Urothelium cell line (cell line): ENCODE data around the gene GGA1.

Experiments
- DNase-seq: peaks from one replicate; pipeline ENCODE4 v3.0.0; 2011; ENCODE audit warnings: low spot score, mixed read lengths
- FAIRE-seq: peaks from 2 replicates; lab custom pipeline; 2011; peaks lifted over from hg19 to GRCh38; lab: Jason Lieb, UNC

GGA1 gene

GRCh38 chr22:37608477-37609239 lies at the start of gene GGA1:
GGA1 (plus strand) TSS chr22:37608834; CDS start chr22:37608861, 27 bp downstream.
- peak; percentile 73 for FAIRE-seq
- peak; percentile 98 for DNase-seq

- no peak for FAIRE-seq
- no peak for DNase-seq
These were observed 49.1 kb upstream of the GGA1 start for GRCh38 chr22:37559521-37559900.

GRCh38 chr22:37559901-37560607 lies 48.6 kb upstream of the GGA1 start, which contains the start of gene CDC42EP1:
CDC42EP1 (plus strand) TSS chr22:37560480; CDS start chr22:37566350, 5,870 bp downstream.
- DNase-seq (peak; percentile 88), FAIRE-seq (no peak)

- FAIRE-seq (no peak), DNase-seq (peak; percentile 59)
These were observed 47.9 kb upstream of the GGA1 start for GRCh38 chr22:37560608-37561211.

- DNase-seq (peak; percentile 92), FAIRE-seq (peak; percentile 72)
These were observed 47.2 kb upstream of the GGA1 start for GRCh38 chr22:37561212-37562048.

GRCh38 chr22:37562049-37562875 lies 46.4 kb upstream of the GGA1 start:
- no peak for DNase-seq

GRCh38 chr22:37563153-37564081 lies 45.2 kb upstream of the GGA1 start:
- FAIRE-seq (peak; percentile 78), DNase-seq (peak; percentile 90)

More at GRCh38 chr22:37562049-37562875, 46.4 kb upstream of the GGA1 start:
- no peak for FAIRE-seq

- DNase-seq (no peak), FAIRE-seq (no peak)
These were observed 44.4 kb upstream of the GGA1 start for GRCh38 chr22:37564111-37564711.

GRCh38 chr22:37565830-37566229 lies 42.8 kb upstream of the GGA1 start:
- DNase-seq (no peak), FAIRE-seq (no peak)

- FAIRE-seq = peak; percentile 55
- DNase-seq = no peak
These were observed 42.3 kb upstream of the GGA1 start for GRCh38 chr22:37566329-37566837.

GRCh38 chr22:37566903-37567798 lies 41.5 kb upstream of the GGA1 start:
- FAIRE-seq = peak; percentile 94
- DNase-seq = peak; percentile 82

- no peak for DNase-seq
These were observed 40.6 kb upstream of the GGA1 start for GRCh38 chr22:37568012-37568411.

GRCh38 chr22:37568448-37569008 lies 40.1 kb upstream of the GGA1 start:
- DNase-seq = no peak
- FAIRE-seq = peak; percentile 20

More at GRCh38 chr22:37568012-37568411, 40.6 kb upstream of the GGA1 start:
- FAIRE-seq = no peak

- DNase-seq (no peak), FAIRE-seq (peak; percentile 66)
These were observed 39.4 kb upstream of the GGA1 start for GRCh38 chr22:37569009-37569920.

- no peak for FAIRE-seq
- DNase-seq = no peak
These were observed 38.5 kb upstream of the GGA1 start for GRCh38 chr22:37569921-37570660.
